ENCODE results near the gene UGT1A6.
A peak's percentile ranks its signal among the peaks of the same experiment; 100 is the strongest.

UGT1A6 gene

DNA sequence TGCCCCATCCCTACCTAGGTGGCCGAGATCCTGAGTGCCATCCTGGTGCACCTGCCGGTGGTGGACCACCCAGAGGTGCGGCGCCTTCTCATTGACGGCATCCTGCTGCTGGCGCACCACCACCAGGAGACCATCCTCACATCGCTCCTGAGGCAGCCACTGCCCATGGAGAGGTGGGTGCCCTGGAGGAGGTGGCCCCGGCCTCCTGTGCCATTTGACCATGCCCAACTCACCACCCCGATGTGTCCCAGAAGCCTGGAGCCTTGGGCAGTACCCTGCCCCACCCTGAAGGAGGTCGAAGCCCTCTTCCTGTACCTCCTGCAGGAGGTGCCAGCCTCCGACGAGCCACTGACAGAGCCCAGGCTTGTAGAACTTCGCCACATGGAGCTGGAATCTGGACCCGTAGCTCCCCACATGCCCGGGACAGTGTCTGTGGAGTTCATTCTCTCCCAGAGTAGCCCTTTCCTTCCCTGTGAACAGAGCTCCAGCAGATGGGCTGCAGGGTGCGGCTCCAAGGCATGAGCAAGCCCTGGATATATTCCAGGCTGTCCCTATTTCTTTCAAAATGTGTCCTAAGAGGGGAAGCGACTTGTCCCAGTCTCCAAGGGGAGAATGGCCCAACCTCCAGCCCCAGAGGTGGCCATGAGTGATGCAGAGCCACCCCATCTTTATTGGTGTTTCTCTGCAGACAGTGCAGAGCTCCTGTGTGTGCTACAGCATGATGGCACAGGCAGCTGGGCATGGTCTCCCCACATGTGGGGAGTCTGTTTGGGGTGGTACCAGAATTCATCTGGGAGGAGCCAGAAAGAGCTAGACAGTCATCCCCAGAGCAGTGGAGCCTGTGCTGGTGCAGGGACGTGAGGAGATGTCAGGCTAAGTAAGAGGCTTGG, 127.4 kb downstream of the UGT1A6 start:
- peak; percentile 27 for DNase-seq (ENCODE audit: low spot score)

DNA sequence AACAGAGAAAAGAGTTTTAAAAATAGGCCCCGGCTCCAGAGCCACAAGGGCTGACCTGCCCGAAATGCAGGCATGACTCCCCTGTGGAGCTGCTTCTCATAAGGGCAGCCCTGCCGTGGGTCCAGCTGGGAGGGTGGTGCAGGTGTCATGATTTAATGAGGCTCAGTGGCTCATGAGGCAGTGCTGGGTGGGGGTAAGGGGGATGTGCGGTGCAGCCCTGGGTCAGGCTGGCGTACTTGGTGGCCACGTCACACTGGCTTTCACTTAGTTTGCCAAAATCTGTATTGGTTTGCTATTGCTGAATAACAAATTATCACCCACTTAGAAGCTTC, 128.1 kb downstream of the UGT1A6 start:
- DNase-seq (ENCODE audit: low spot score) = no peak

DNA sequence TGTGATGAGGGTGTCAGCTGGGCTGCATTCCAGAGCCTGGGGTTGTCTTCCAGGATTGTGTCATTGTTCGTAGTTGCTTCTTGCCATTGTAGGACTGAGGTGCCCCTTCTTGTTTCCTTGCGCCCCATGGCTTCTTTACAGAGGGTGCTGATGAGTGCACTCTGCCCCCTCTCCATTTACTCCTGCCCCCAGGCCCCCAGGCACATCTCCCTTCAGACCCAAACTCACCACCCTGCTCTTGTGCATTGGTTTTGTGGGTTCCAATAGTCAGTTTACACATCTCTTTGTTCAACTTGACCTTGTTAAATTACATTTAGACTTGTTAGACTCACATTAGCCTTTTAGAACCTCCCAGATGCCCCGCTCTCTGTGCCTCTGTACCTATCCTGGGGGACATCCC, 128.5 kb downstream of the UGT1A6 start:
- DNase-seq (ENCODE audit: low spot score) = no peak

GRCh38 chr2:233821709-233822100, 129.0 kb downstream of the UGT1A6 start:
- DNase-seq (ENCODE audit: low spot score) = no peak

- no peak for DNase-seq (ENCODE audit: low spot score)
Observed at GRCh38 chr2:233822101-233822771, 129.5 kb downstream of the UGT1A6 start.

Data from AG08395 (cell line).